ENCODE results near the gene NEU3.

DNA sequence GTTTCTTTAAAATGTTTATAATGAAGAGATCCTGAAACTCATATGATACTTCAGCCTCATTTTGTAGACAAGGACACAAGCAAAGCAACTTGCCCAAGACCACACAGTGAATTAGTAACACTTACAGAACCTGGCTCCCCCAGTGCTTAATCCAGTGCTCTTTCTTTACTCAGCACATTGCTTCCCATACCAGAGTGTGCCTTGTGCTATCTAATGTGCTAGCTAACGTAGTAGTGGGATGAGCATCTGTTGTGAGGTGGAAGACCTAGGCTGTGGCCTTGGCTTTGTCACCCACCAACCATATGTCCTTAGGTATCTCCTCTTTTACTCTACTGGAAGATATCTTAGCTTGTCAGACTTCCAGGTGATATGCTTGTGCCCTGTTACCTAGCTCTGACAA is 34.5 kb upstream of the NEU3 start:
- TF ChIP-seq, protein P1, sequence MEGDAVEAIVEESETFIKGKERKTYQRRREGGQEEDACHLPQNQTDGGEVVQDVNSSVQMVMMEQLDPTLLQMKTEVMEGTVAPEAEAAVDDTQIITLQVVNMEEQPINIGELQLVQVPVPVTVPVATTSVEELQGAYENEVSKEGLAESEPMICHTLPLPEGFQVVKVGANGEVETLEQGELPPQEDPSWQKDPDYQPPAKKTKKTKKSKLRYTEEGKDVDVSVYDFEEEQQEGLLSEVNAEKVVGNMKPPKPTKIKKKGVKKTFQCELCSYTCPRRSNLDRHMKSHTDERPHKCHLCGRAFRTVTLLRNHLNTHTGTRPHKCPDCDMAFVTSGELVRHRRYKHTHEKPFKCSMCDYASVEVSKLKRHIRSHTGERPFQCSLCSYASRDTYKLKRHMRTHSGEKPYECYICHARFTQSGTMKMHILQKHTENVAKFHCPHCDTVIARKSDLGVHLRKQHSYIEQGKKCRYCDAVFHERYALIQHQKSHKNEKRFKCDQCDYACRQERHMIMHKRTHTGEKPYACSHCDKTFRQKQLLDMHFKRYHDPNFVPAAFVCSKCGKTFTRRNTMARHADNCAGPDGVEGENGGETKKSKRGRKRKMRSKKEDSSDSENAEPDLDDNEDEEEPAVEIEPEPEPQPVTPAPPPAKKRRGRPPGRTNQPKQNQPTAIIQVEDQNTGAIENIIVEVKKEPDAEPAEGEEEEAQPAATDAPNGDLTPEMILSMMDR (IDR thresholded peaks at IDR 0.05) = no peak
- TF ChIP-seq POLR2A (IDR thresholded peaks at IDR 0.05) = no peak

Data from ovary (tissue), 3 donors.